Activated CD8-positive, alpha-beta memory T cell treated with anti-CD3 and anti-CD28 coated beads, Interleukin-2, amount 50 U/mL, for 48 hours (primary cell): ENCODE data around the gene CHCHD3.
"Not testable (repeated sequence)": the region's sequence is repeated elsewhere in the genome, so short reads cannot be mapped to it uniquely, and the experiment has no call there.

ENCODE experiments used
- DNase-seq: peaks from one replicate; pipeline ENCODE4 v3.0.0-alpha.2; 2020

CHCHD3 gene

GRCh38 chr7:132942701-132943100 is 139.2 kb downstream of the CHCHD3 start:
- DNase-seq = no peak

GRCh38 chr7:132941905-132942304 is 140.0 kb downstream of the CHCHD3 start:
- DNase-seq = no peak

GRCh38 chr7:132941428-132941827 is 140.5 kb downstream of the CHCHD3 start:
- DNase-seq = no peak

- no peak for DNase-seq
These were observed 141.8 kb downstream of the CHCHD3 start for GRCh38 chr7:132940084-132940483.

GRCh38 chr7:132939495-132939894 is 142.4 kb downstream of the CHCHD3 start:
- no peak for DNase-seq

- no peak for DNase-seq
These were observed 144.6 kb downstream of the CHCHD3 start for GRCh38 chr7:132937286-132937685.

GRCh38 chr7:132935608-132936007 is 146.3 kb downstream of the CHCHD3 start:
- no peak for DNase-seq

- DNase-seq = no peak
These were observed 147.9 kb downstream of the CHCHD3 start for GRCh38 chr7:132934017-132934416.

- DNase-seq = no peak
These were observed 148.8 kb downstream of the CHCHD3 start for GRCh38 chr7:132933072-132933458.

GRCh38 chr7:132932296-132933071 is 149.4 kb downstream of the CHCHD3 start:
- no peak for DNase-seq

- no peak for DNase-seq
These were observed 151.0 kb downstream of the CHCHD3 start for GRCh38 chr7:132930881-132931280.

GRCh38 chr7:132929944-132930343 is 151.9 kb downstream of the CHCHD3 start:
- not testable (repeated sequence) for DNase-seq

- no peak for DNase-seq
These were observed 162.1 kb downstream of the CHCHD3 start for GRCh38 chr7:132919771-132920170.

GRCh38 chr7:132915647-132916046 is 166.2 kb downstream of the CHCHD3 start:
- no peak for DNase-seq

GRCh38 chr7:132910657-132911056 is 171.2 kb downstream of the CHCHD3 start:
- DNase-seq = no peak

- no peak for DNase-seq
These were observed 174.4 kb downstream of the CHCHD3 start for GRCh38 chr7:132907380-132907940.

GRCh38 chr7:132906193-132906835 is 175.6 kb downstream of the CHCHD3 start:
- DNase-seq = no peak

GRCh38 chr7:132905136-132905535 is 176.8 kb downstream of the CHCHD3 start:
- DNase-seq = not testable (repeated sequence)

GRCh38 chr7:132904209-132904608 is 177.7 kb downstream of the CHCHD3 start:
- no peak for DNase-seq

- not testable (repeated sequence) for DNase-seq
These were observed 179.6 kb downstream of the CHCHD3 start for GRCh38 chr7:132902294-132902693.

GRCh38 chr7:132901241-132901640 is 180.6 kb downstream of the CHCHD3 start:
- no peak for DNase-seq

GRCh38 chr7:132899833-132900232 is 182.1 kb downstream of the CHCHD3 start:
- no peak for DNase-seq

- not testable (repeated sequence) for DNase-seq
These were observed 183.2 kb downstream of the CHCHD3 start for GRCh38 chr7:132898641-132899175.
